IMR-90 (cell line): Measurements from ENCODE around the gene GINS1. TPM values are rescaled to one million over a fixed set of nuclear protein-coding genes. Genes with fewer than 3 reads are reported as not detected.

Source experiments
- ATAC-seq: fragments of 200-7000 bp; cut with Tn5 transposase; 2 replicates; pipeline ENCODE4 v1.9.1; 2020; ENCODE audit warnings: low read depth, mild to moderate bottlenecking, moderate library complexity
- BruUV-seq: library from RNA; stranded (reverse); fragments of 400-500 nt; replicated peaks from 2 replicates; lab custom pipeline; 2021; lab: Mats Ljungman, UMichigan
- CTCF ChIA-PET: fragments of 300-600 bp; formaldehyde crosslinking; extraction: SDS; loops from one replicate; lab custom pipeline; 2021; ENCODE audit warnings: antibody characterized with exemption; lab: Yijun Ruan, JAX
- POLR2A ChIA-PET: fragments of 300-600 bp; sonication (Branson Sonifier 250); formaldehyde crosslinking; loops from one replicate; lab custom pipeline; 2022; ENCODE audit warnings: antibody characterized with exemption; ENCODE audit not compliant: unreplicated experiment; lab: Charles Lee
- DNase-seq: peaks from one replicate; pipeline ENCODE4 v3.0.0; 2013
- H2AFZ ChIP-seq: replicated peaks from 2 replicates; pipeline ENCODE3; 2013; ENCODE audit warnings: low read length, mild to moderate bottlenecking; ENCODE audit not compliant: poor library complexity
- H2AK5ac ChIP-seq: 2 replicates; pipeline ENCODE4 v1.6.1; 2013; ENCODE audit warnings: low read depth, low read length, inconsistent platforms
- H2AK9ac ChIP-seq: replicated peaks from 2 replicates; pipeline ENCODE3; 2013; ENCODE audit warnings: mild to moderate bottlenecking, low read depth, low read length, moderate library complexity; ENCODE audit not compliant: poor library complexity
- H2BK120ac ChIP-seq: 2 replicates; pipeline ENCODE4 v1.6.1; 2013; ENCODE audit warnings: low read depth, low read length, inconsistent platforms
- H2BK15ac ChIP-seq: 3 replicates; pipeline ENCODE4 v1.6.1; 2013; ENCODE audit warnings: low read depth, low read length, inconsistent platforms
- H2BK20ac ChIP-seq: 2 replicates; pipeline ENCODE4 v1.6.1; 2013; ENCODE audit warnings: low read depth, mild to moderate bottlenecking, inconsistent platforms, low read length, moderate library complexity
- H2BK5ac ChIP-seq: 2 replicates; pipeline ENCODE4 v1.6.1; 2013; ENCODE audit warnings: mild to moderate bottlenecking, low read depth, low read length, inconsistent platforms; ENCODE audit not compliant: poor library complexity, severe bottlenecking
- H3K14ac ChIP-seq: replicated peaks from 2 replicates; pipeline ENCODE4 v1.6.1; 2013; ENCODE audit warnings: low read depth, low read length, inconsistent platforms
- H3K18ac ChIP-seq: 2 replicates; pipeline ENCODE4 v1.6.1; 2013; ENCODE audit warnings: low read depth, low read length, control low read depth
- H3K23ac ChIP-seq: 2 replicates; pipeline ENCODE4 v1.6.1; 2013; ENCODE audit warnings: low read depth, low read length, inconsistent platforms
- H3K27ac ChIP-seq: 2 replicates; pipeline ENCODE4 v1.5.1; 2013; ENCODE audit warnings: mild to moderate bottlenecking, control low read depth, low read length; ENCODE audit not compliant: insufficient read depth
- H3K27me3 ChIP-seq: 2 replicates; pipeline ENCODE4 v1.6.1; 2013; ENCODE audit warnings: low read length; ENCODE audit not compliant: control insufficient read depth, insufficient read depth
- H3K36me3 ChIP-seq: 2 replicates; pipeline ENCODE4 v1.6.1; 2013; ENCODE audit warnings: low read length, mixed read lengths; ENCODE audit not compliant: control insufficient read depth, insufficient read depth
- H3K4ac ChIP-seq: 2 replicates; pipeline ENCODE4 v1.6.1; 2013; ENCODE audit warnings: low read depth, low read length, inconsistent platforms
- H3K4me1 ChIP-seq: 2 replicates; pipeline ENCODE4 v1.6.1; 2013; ENCODE audit warnings: low read length, mixed read lengths; ENCODE audit not compliant: control insufficient read depth, insufficient read depth
- H3K4me2 ChIP-seq: 2 replicates; pipeline ENCODE4 v1.6.1; 2013; ENCODE audit warnings: low read depth, mild to moderate bottlenecking, control low read depth, low read length, moderate library complexity
- H3K4me3 ChIP-seq: 2 replicates; pipeline ENCODE4 v1.5.1; 2013; ENCODE audit warnings: low read depth, mild to moderate bottlenecking, control low read depth, low read length, moderate library complexity; ENCODE audit not compliant: insufficient read depth
- H3K56ac ChIP-seq: 2 replicates; pipeline ENCODE4 v1.6.1; 2013; ENCODE audit warnings: low read length, inconsistent platforms; ENCODE audit not compliant: insufficient read depth; ENCODE audit errors: extremely low read depth
- H3K79me1 ChIP-seq, 2 experiments: 2 replicates each; pipeline ENCODE4 v1.6.1; 2013; ENCODE audit warnings: low read length in 2 of 2, inconsistent platforms in 1 of 2, low read depth in 1 of 2
- H3K9ac ChIP-seq: 2 replicates; pipeline ENCODE4 v1.6.1; 2013; ENCODE audit warnings: low read depth, low read length, control low read depth
- H3K9me1 ChIP-seq: 2 replicates; pipeline ENCODE4 v1.6.1; 2013; ENCODE audit warnings: low read length, inconsistent platforms; ENCODE audit not compliant: insufficient read depth
- H3K9me3 ChIP-seq: 2 replicates; pipeline ENCODE4 v1.6.1; 2013; ENCODE audit warnings: low read length; ENCODE audit not compliant: control insufficient read depth, insufficient read depth
- H4K20me1 ChIP-seq: 2 replicates; pipeline ENCODE4 v1.6.1; 2013; ENCODE audit warnings: low read length, inconsistent platforms; ENCODE audit not compliant: insufficient read depth
- H4K5ac ChIP-seq: 2 replicates; pipeline ENCODE4 v1.6.1; 2013; ENCODE audit warnings: mild to moderate bottlenecking, low read depth, low read length, control low read depth
- H4K8ac ChIP-seq, 2 experiments: 2 replicates each; pipeline ENCODE4 v1.6.1; 2013; ENCODE audit warnings: low read depth in 2 of 2, low read length in 2 of 2, control low read depth in 1 of 2, inconsistent platforms in 1 of 2
- H4K91ac ChIP-seq: 2 replicates; pipeline ENCODE4 v1.6.1; 2013; ENCODE audit warnings: low read depth, low read length, inconsistent platforms; ENCODE audit not compliant: insufficient read depth
- SMC3 ChIP-seq: fragments of 150-350 bp; IDR thresholded peaks from 2 replicates; pipeline ENCODE4 v1.6.1; 2016; ENCODE audit warnings: low read depth, mild to moderate bottlenecking, antibody characterized with exemption, low read length, moderate library complexity
- WGBS, 2 experiments: methylation state at CpG; one replicate each; pipeline versions ENCODE4 v1.1.5 to v1.1.7; 2013; ENCODE audit warnings: missing lambda C conversion rate in 2 of 2; ENCODE audit not compliant: insufficient read length in 1 of 2; ENCODE audit errors: extremely low coverage in 2 of 2; 5-methylcytosine and 5-hydroxymethylcytosine counted together
- dilution Hi-C: fragments of 300-500 bp; cut with HindIII; formaldehyde crosslinking; loops from one replicate; pipeline ENCODE4 v1.14.3; 2018; ENCODE audit warnings: low sequenced_read_pairs; ENCODE audit not compliant: unreplicated experiment
- in situ Hi-C: fragments of 300-500 bp; cut with MboI; formaldehyde crosslinking; loops from 3 replicates; pipeline ENCODE4 v1.14.3; 2019; ENCODE audit warnings: low sequenced_read_pairs, inconsistent platforms, mixed read lengths
- intact Hi-C: fragments of 100-400 bp; cut with micrococcal nuclease; formaldehyde crosslinking; loops from 2 replicates; pipeline ENCODE4 v1.10.0; 2022
- polyA plus RNA-seq, 3 experiments: library from polyadenylated mRNA; depleted of rRNA; stranded (reverse); fragments of >200 nt; gene quantifications; 2 replicates each; pipeline ENCODE4 v1.2.3, GENCODE V29; 2012; ENCODE audit warnings: low replicate concordance in 1 of 3
- total RNA-seq: library from RNA; depleted of rRNA; stranded (reverse); fragments of >200 nt; gene quantifications from 2 replicates; pipeline ENCODE4 v1.2.3, GENCODE V29; 2012

The GINS1 gene
- total and polyA plus RNA-seq, 2 of the 4 experiments (the other 2 are of a cell fraction): 4.9 to 6.6 TPM

DNA sequence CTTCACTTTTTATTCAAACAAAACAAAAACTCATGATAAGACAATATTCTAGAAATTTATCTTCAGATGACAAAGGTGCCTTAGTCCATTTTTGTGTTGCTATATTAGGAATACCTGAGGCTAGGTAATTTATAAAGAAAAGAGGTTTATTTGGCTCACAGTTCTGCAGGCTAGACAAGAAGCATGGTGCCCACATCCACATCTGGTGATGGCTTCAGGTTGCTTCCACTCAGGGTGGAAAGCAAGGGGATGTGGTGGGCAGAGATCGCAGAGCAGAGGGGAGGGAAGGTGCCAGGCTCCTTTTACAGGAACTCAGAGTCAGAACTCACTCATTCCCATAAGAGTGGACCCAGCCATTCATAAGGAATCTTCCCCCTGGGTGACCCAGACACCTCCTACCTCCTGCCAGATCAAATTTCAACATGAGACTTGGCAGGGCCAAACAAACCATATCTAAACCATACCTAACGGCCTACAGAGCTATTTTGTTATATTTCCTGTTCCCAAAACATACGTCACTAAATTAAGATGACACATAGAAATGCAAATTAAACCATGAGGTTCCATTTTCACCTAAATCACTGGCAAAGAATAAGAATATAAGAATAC lies 43.2 kb upstream of the GINS1 start:
- in situ Hi-C loops (no loop called here), dilution Hi-C loops (no loop called here), intact Hi-C loops (no loop called here)
- Histone ChIP-seq H2BK15ac (no peak overlapping the region), H3K4ac (no peak overlapping the region), H3K18ac (no peak overlapping the region; the same call in 1 of the 2 replicates), H3K4me2 (no peak overlapping the region), H4K8ac (no peak overlapping the region), H3K14ac (no peak overlapping the region), H4K91ac (peak overlapping the region; percentile 14; the same call in 1 of the 2 replicates), H3K79me1 (peaks cover 23 to 62% of the 10 kb centered on the region in 2 experiments), H3K56ac (no peak overlapping the region), H4K5ac (no peak overlapping the region), H3K4me3 (no peak overlapping the region), H3K27ac (no peak overlapping the region), H2AK5ac (no peak overlapping the region; the same call in 1 of the 2 replicates), H3K9me3 (peaks cover 6% of the 10 kb centered on the region; the same call in 1 of the 2 replicates), H4K20me1 (no peaks in the 10 kb centered on the region; the same call in 1 of the 2 replicates), H3K36me3 (no peaks in the 10 kb centered on the region), H3K9ac (no peak overlapping the region), H3K9me1 (peaks cover 4% of the 10 kb centered on the region), H2BK120ac (no peak overlapping the region), H3K23ac (no peak overlapping the region), H2AFZ (no peak overlapping the region), H3K27me3 (no peaks in the 10 kb centered on the region), H2BK5ac (no peak overlapping the region), H3K4me1 (peaks cover 15% of the 10 kb centered on the region), H2BK20ac (no peak overlapping the region), H2AK9ac (no peak overlapping the region)
- ATAC-seq (no peak), DNase-seq (peak; percentile 43)
- TF ChIP-seq SMC3: no peak
- no CpG with 5 or more reads among the region's 3 CpGs for WGBS, 2 experiments
- BruUV-seq: no TSS peak
- POLR2A ChIA-PET: interaction anchor here (0.6 kb wide), 1 partner anchor 13 kb away, joined by 3 read pairs; no protein-coding TSS in a partner anchor
- CTCF ChIA-PET: interaction anchor here (1.4 kb wide), 1 partner anchor 24 kb away, joined by 3 read pairs; no protein-coding TSS in a partner anchor
